Measurements from ENCODE around the gene IFNA1. TPM values are rescaled to one million over a fixed set of nuclear protein-coding genes. Genes with fewer than 3 reads are reported as not detected.
"Not testable (repeated sequence)": the region's sequence is repeated elsewhere in the genome, so short reads cannot be mapped to it uniquely, and the experiment has no call there.

Gene IFNA1
- total RNA-seq, 4 donors from 2014 or later: not detected

DNA sequence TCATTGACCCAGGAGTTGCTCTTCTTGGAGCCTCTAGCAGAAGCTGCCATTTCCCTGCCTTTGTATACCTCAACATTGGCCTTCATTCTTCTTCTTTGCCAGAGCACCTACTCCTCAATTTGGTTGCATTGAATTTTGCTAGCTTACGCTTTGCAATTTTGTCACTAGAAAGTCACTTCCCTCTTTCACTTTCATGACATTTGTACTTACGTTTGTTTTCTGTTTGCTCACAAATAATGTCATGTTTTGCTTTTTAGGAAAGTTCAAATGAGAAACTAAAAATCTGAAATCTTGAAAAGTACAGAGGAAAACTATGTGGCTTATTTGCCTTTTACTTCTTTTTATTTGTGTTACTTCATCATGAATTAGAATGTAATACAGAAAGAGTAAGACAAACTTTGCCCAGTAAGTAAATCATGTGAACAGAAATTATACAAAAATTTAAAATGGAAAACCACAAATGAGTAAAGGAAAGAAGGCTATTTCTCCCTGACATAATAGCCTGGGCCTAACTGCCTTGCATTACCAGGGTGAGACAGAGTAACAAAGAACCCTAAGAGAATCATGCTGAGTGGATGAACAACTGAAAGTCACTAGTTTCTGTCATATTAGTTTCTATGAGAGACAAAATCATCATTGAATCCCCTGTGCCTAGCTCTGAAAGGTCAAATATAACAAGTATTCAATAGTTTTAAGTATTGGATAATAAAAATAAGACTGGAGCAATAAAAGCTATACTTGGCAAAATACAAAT, 7.4 kb upstream of the IFNA1 start:
- DNase-seq: no peak
- H3K4me1 ChIP-seq: no peaks in the 10 kb centered on the region
- H3K27ac ChIP-seq: no peak overlapping the region
- H3K27me3 ChIP-seq: no peaks in the 10 kb centered on the region
- 63 to 78% methylated on average over 2 of the region's 2 CpGs for WGBS, 2 donors
- H3K36me3 ChIP-seq: no peaks in the 10 kb centered on the region
- no peak for TF ChIP-seq CTCF (IDR thresholded peaks at IDR 0.05)
- TF ChIP-seq POLR2A (IDR thresholded peaks at IDR 0.05): no peak
- no peaks in the 10 kb centered on the region for H3K9me3 ChIP-seq
- H3K4me3 ChIP-seq: no peak overlapping the region
- intact Hi-C loops (cut with DNase I): no loop called here

GRCh38 chr9:21434202-21435014, 5.8 kb upstream of the IFNA1 start:
- 28 to 29% methylated on average over 7 to 9 of the region's 9 CpGs for WGBS, 2 donors
- intact Hi-C loops (cut with DNase I): no loop called here

GRCh38 chr9:21435015-21435383, 5.2 kb upstream of the IFNA1 start:
- intact Hi-C loops (cut with DNase I); DNase-seq; H3K27ac ChIP-seq; H3K9me3 ChIP-seq; H3K27me3 ChIP-seq; H3K4me1 ChIP-seq; H3K36me3 ChIP-seq; H3K4me3 ChIP-seq: not testable (repeated sequence)
- WGBS, 2 donors: 61 to 74% methylated on average over 7 of the region's 7 CpGs

More at GRCh38 chr9:21434202-21435014, 5.8 kb upstream of the IFNA1 start:
- Histone ChIP-seq H3K27me3 (no peaks in the 10 kb centered on the region), H3K4me1 (no peaks in the 10 kb centered on the region), H3K9me3 (no peaks in the 10 kb centered on the region), H3K27ac (no peak overlapping the region), H3K4me3 (no peak overlapping the region), H3K36me3 (no peaks in the 10 kb centered on the region)
- TF ChIP-seq POLR2A (IDR thresholded peaks at IDR 0.05) (no peak), CTCF (IDR thresholded peaks at IDR 0.05) (peak in 5 of 6 experiments; percentile 32 to 63 (median 35))
- DNase-seq: no peak

DNA sequence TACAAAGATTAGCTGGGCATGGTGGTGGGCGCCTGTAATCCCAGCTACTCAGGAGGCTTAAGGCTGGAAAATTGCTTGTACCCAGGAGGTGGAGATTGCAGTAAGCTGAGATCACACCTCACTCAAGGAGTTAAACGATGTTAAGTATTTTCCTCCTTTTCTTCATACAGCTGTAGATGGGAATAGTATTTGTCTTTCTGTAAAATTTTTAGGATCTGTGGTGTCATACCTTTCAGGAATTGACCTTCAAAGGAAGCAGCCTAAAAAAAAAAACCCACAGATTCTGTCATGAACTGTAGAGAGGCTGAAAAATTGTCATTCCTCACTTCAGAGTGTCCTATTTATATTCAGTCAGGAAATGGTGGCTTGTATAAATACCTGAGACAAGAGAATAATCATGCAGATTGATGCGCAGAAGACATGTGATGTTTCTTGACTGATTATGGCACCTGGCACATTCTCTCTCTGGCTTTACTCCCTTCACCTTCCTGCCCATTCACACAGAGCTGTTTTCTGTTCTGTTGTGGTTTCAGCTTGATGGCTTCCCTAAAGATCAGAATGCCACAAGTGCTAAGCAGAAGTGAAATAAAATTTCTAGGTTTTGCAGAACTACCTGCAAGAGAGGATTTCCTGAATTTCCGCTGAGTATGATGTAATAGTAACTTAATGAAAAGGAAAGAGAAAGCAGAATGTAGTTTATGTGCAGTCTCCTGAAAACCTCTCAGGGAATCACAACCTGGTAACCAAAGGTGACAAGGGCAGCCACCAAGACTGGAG, 3.8 kb downstream of the IFNA1 start:
- 72 to 83% methylated on average over 4 of the region's 4 CpGs for WGBS, 2 donors

GRCh38 chr9:21449312-21449711, 9.1 kb downstream of the IFNA1 start:
- DNase-seq; H3K4me1 ChIP-seq; H3K36me3 ChIP-seq; intact Hi-C loops (cut with DNase I); H3K4me3 ChIP-seq; H3K27ac ChIP-seq; H3K9me3 ChIP-seq; H3K27me3 ChIP-seq: not testable (repeated sequence)
- 66 to 70% methylated on average over 2 to 4 of the region's 5 CpGs for WGBS, 2 donors

More for the DNA sequence above, 3.8 kb downstream of the IFNA1 start:
- no peak overlapping the region for H3K4me3 ChIP-seq
- H3K27me3 ChIP-seq: peaks cover 0 to 3% (median 0%) of the 10 kb centered on the region in 4 donors
- no peak for DNase-seq
- no peak overlapping the region for H3K27ac ChIP-seq
- intact Hi-C loops (cut with DNase I): no loop called here
- H3K4me1 ChIP-seq: no peaks in the 10 kb centered on the region
- TF ChIP-seq CTCF (IDR thresholded peaks at IDR 0.05): no peak
- no peak for TF ChIP-seq POLR2A (IDR thresholded peaks at IDR 0.05)
- no peaks in the 10 kb centered on the region for H3K9me3 ChIP-seq
- H3K36me3 ChIP-seq: no peaks in the 10 kb centered on the region

Measured in esophagus squamous epithelium (tissue), 5 donors.